Kidney (tissue), 14 donors: ENCODE data around the gene MDH1. TPM values are rescaled to one million over a fixed set of nuclear protein-coding genes. Genes with fewer than 3 reads are reported as not detected.

ENCODE experiments used
- DNase-seq, 5 donors: peaks; one replicate each; pipeline ENCODE4 v3.0.0-alpha.2; 2013 to 2020
- FAIRE-seq: peaks from 2 replicates; lab custom pipeline; 2012; peaks lifted over from hg19 to GRCh38; lab: Jason Lieb, UNC
- H3K27ac ChIP-seq, 2 donors: one replicate each; pipeline ENCODE4 v1.7.0; 2013; ENCODE audit warnings: low read depth in 2 of 2, low read length in 2 of 2, inconsistent platforms in 1 of 2
- H3K27me3 ChIP-seq: one replicate; pipeline ENCODE4 v1.7.1; 2013; ENCODE audit warnings: low read length, inconsistent platforms; ENCODE audit not compliant: control insufficient read depth, insufficient read depth
- H3K36me3 ChIP-seq, 3 donors: one replicate each; pipeline versions ENCODE4 v1.7.0 to v1.7.1; 2013; ENCODE audit warnings: low read length in 3 of 3, control low read depth in 1 of 3, inconsistent platforms in 1 of 3; ENCODE audit not compliant: insufficient read depth in 3 of 3, control insufficient read depth in 2 of 3
- H3K4me1 ChIP-seq, 3 donors: one replicate each; pipeline versions ENCODE4 v1.7.0 to v1.7.1; 2013; ENCODE audit warnings: low read length in 3 of 3, inconsistent platforms in 1 of 3, low read depth in 1 of 3; ENCODE audit not compliant: control insufficient read depth in 2 of 3, insufficient read depth in 2 of 3
- H3K4me3 ChIP-seq, 3 donors: one replicate each; pipeline versions ENCODE4 v1.7.0 to v1.8.1; 2013; ENCODE audit warnings: low read length in 3 of 3, control low read depth in 1 of 3, inconsistent platforms in 1 of 3
- H3K9ac ChIP-seq, 3 donors: one replicate each; pipeline versions ENCODE4 v1.7.0 to v1.7.1; 2013; ENCODE audit warnings: low read length in 3 of 3, control low read depth in 1 of 3, inconsistent platforms in 1 of 3
- H3K9me3 ChIP-seq, 3 donors: one replicate each; pipeline versions ENCODE4 v1.7.0 to v1.7.1; 2013; ENCODE audit warnings: low read length in 3 of 3, control low read depth in 1 of 3, inconsistent platforms in 1 of 3; ENCODE audit not compliant: control insufficient read depth in 2 of 3, insufficient read depth in 1 of 3
- intact Hi-C: fragments of 100-400 bp; cut with DNase I; formaldehyde crosslinking; loops from one replicate; pipeline ENCODE4 v1.11.1; 2022
- polyA plus RNA-seq: library from polyadenylated mRNA; stranded (reverse); fragments of 350-450 nt; fragmentation: Illumina TruSeq; extraction: RNeasy Lipid Tissue Mini Kit (QIAGEN cat#74804); gene quantifications from one replicate; pipeline ENCODE4 v1.2.3, GENCODE V29; 2014; ENCODE audit warnings: low read depth, low replicate concordance; ENCODE audit not compliant: insufficient read depth
- total RNA-seq: library from RNA; stranded (reverse); fragmentation: NEBNext Ultra II Directional; extraction: Animal tissue kit (Norgen Biotek cat#: 25700); gene quantifications from one replicate; pipeline ENCODE4 v1.2.1, GENCODE V29; 2021
- TF ChIP-seq, protein P1 (sequence below): IDR thresholded peaks from 3 replicates; pipeline ENCODE4 v1.5.1; 2012; ENCODE audit warnings: mild to moderate bottlenecking, moderate library complexity, borderline replicate concordance; ENCODE audit not compliant: insufficient read depth; ENCODE audit errors: extremely low read depth
- donor health status: control.
- donor health status: control.
- donor health status: control.
- donor health status: control.
- donor health status: control.
- donor health status: DM: yes; HTN: yes; CAD: no.
- donor health status: Normal renal cell carcinoma (clear cell type).

Gene MDH1
- total and polyA plus RNA-seq, 2 donors from 2014 or later: 147 to 748 TPM

DNA sequence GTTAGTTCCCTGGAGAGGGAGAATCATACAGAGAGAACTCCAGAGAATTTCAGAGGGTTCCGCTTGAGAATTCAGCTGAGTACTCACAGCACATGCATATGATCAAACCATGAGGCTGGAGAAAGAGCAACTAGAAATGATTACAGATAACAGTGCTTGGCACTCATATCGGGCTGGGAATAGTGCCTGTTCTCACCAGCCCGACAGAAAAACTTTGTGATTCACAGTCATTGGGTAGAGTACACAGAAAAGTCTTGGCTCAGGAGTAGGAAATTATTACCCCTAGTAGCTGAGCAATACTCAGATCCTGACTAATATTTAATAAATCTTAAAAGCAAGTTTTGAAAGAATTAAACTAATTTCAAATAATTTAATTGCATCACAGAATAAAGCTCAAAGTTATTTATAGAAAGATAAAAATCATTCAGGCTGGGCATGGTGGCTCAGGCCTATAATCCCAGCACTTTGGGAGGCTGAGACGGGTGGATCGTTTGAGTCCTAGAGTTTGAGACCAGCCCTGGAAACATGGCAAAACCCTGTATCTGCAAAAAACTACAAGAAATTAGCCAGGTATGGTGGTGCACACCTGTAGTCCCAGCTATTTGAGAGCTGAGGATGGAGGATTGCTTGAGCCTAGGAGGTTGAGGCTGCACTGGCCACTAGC is 7.3 kb upstream of the MDH1 start:
- peaks cover 0 to 2% (median 0%) of the 10 kb centered on the region in 3 donors for H3K4me1 ChIP-seq
- FAIRE-seq: no peak
- TF ChIP-seq, protein P1, sequence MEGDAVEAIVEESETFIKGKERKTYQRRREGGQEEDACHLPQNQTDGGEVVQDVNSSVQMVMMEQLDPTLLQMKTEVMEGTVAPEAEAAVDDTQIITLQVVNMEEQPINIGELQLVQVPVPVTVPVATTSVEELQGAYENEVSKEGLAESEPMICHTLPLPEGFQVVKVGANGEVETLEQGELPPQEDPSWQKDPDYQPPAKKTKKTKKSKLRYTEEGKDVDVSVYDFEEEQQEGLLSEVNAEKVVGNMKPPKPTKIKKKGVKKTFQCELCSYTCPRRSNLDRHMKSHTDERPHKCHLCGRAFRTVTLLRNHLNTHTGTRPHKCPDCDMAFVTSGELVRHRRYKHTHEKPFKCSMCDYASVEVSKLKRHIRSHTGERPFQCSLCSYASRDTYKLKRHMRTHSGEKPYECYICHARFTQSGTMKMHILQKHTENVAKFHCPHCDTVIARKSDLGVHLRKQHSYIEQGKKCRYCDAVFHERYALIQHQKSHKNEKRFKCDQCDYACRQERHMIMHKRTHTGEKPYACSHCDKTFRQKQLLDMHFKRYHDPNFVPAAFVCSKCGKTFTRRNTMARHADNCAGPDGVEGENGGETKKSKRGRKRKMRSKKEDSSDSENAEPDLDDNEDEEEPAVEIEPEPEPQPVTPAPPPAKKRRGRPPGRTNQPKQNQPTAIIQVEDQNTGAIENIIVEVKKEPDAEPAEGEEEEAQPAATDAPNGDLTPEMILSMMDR: no peak
- no peaks in the 10 kb centered on the region for H3K9me3 ChIP-seq
- no peaks in the 10 kb centered on the region for H3K27me3 ChIP-seq
- no peak overlapping the region for H3K9ac ChIP-seq
- peak overlapping the region in 1 of 2 donors; percentile 47 for H3K27ac ChIP-seq
- intact Hi-C loops: no loop called here
- no peak overlapping the region for H3K4me3 ChIP-seq
- H3K36me3 ChIP-seq: no peaks in the 10 kb centered on the region
- no peak for DNase-seq

DNA sequence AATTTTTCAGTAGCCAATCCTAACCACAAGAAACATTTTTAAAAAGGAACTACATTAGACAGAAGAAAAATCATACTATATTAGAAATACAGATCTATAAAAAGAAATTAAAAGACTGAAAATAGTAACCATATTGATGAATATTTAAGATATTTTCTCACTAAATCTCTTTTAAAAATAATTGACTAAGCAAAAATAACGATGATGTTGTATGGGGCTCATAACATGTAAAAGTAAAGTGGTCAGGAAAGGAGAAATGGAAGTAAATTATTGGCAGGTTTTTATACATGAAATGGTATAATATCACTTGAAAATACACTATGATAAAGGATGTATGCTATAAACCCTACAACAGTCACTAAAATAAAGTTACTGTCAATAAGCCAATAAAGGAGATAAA is 5.9 kb upstream of the MDH1 start:
- Histone ChIP-seq H3K36me3 (no peaks in the 10 kb centered on the region), H3K9me3 (no peaks in the 10 kb centered on the region), H3K27ac (no peak overlapping the region), H3K9ac (no peak overlapping the region), H3K4me1 (peaks cover 0 to 3% (median 0%) of the 10 kb centered on the region in 3 donors), H3K4me3 (no peak overlapping the region), H3K27me3 (no peaks in the 10 kb centered on the region)
- DNase-seq (no peak), FAIRE-seq (no peak)
- intact Hi-C loops: no loop called here
- TF ChIP-seq, protein P1: no peak

DNA sequence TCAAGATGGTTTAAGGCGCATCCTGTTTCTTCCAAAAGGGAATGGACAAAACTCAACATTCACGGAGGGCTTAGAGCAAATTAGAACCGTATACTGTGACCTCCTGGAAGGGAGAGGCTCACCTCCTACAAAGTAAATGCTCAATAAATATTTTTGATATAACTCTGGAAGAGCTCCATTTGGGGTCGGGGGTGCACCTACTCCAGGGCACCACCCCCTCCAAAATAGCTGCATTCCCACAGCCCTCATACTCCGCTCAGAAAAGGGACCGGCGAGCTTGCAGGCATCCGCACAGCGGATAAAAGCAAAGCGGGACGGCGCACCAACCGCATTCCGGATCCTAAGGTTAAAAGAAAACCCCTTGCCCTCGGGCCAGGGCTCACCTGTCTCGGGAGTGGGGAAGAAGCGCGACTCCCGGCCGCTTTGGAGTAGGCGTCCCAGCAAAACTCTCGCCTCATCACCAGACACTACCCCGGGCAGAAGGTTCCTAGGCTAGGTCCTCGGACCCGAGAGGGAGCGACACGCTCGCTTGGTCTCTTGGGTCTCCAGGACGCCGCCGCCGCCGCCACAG is 864 bp upstream of the MDH1 start:
- Histone ChIP-seq H3K27ac (peak overlapping the region; percentile 93 to 97), H3K4me1 (peaks cover 3 to 14% (median 10%) of the 10 kb centered on the region in 3 donors), H3K36me3 (peaks cover 0 to 2% (median 0%) of the 10 kb centered on the region in 3 donors), H3K4me3 (peak overlapping the region; percentile 95 to 98 (median 97)), H3K9me3 (no peaks in the 10 kb centered on the region), H3K27me3 (no peaks in the 10 kb centered on the region), H3K9ac (peak overlapping the region; percentile 43 to 98 (median 91))
- TF ChIP-seq, protein P1: no peak
- FAIRE-seq: no peak
- peak in 1 of 5 donors; percentile 28 for DNase-seq
- intact Hi-C loops: no loop called here
